A549 treated with CpdA at 1 μM for 4 hours (cell line): ENCODE data around the gene ATP8A2. TPM values are rescaled to one million over a fixed set of nuclear protein-coding genes. Genes with fewer than 3 reads are reported as not detected.

Experiments used
- total RNA-seq: library from RNA; stranded (reverse); fragments of 200-300 nt; extraction: Qiagen RNA extraction; gene quantifications from 5 replicates; pipeline ENCODE4 v1.2.3, GENCODE V29; 2022; ENCODE audit warnings: low read depth

Gene ATP8A2
- not detected in 5 replicates for total RNA-seq

DNA sequence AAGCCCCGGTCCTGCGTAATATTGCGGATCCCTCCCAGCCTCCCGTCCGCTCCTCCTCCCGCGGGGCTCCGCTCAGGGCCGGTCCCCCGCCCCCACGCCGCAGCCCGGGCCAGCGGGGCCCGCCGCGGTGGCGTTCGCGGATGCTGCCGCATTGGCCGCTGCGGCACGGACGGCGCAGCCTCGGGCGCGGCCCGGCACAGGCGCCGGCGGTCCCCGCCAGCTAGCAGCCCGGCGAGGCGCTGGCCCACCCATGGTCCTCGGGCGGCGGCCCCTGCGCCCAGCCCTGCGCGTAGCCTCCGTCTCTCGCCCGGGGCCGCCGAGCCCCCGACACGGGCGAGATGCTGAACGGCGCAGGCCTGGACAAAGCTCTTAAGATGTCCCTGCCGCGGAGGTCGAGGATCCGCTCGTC lies at the start of gene ATP8A2:
ATP8A2 (plus strand) TSS at position 100 of the 409 bp plus-strand sequence; CDS start at position 339, 239 bp downstream.

DNA sequence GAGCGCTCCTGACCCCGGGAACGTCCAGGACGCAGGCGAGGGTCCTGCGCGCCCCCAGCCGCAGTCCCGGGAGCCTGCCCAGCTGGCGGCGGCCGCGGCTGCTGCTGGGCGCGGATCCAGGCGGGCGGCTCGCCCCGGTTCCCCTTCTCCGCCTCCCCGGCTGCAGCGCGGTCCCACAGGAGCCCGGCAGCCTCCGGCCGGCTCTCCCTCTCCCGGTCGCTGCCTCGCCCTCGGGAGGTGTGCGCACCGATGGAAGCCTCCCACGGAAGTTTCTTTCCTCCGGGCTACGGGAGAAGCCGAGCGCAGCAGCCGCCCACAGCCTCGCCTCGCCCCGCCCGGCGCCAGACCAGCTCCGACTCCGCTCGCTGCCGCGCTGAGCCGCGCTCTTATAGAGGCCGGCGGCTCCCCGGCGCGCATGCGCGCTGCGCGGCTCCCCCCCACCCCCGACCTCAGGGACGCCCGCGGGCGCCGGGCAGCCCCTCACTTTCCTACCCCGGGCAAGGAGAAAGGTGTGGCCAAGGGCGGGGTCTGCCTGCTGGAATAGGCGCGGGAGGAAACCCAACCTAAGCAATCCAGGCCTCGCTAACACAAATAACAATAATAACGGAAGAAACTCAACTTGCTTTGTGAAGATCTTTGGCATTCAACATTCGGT lies 680.0 kb downstream of the ATP8A2 start, which contains the start of gene SHISA2:
SHISA2 (minus strand) TSS at position 360 of the 655 bp plus-strand sequence. CDS start 1,041 bp downstream, outside the sequence.

Other genes starting within 250 kb of the ATP8A2 start
- gene AMER2, start 199.7 kb upstream of the ATP8A2 start, total RNA-seq, result not detected in 5 replicates
- gene MTMR6, start 84.5 kb upstream of the ATP8A2 start, total RNA-seq, result 8.5 to 9.4 TPM (median 8.6 TPM) in 5 replicates
- 19.1 to 24.2 TPM (median 19.5 TPM) in 5 replicates for gene NUP58, start 70.3 kb upstream of the ATP8A2 start, total RNA-seq